Measurements from ENCODE around the gene OR7A5. TPM values are rescaled to one million over a fixed set of nuclear protein-coding genes. Genes with fewer than 3 reads are reported as not detected.

OR7A5 gene
- not detected for polyA plus RNA-seq

GRCh38 chr19:14835011-14835410 is at the start of gene OR7A5, which contains the start of gene OR7C1:
OR7A5 (minus strand) TSS chr19:14835185; CDS start chr19:14828241, 6,944 bp downstream.
OR7C1 (minus strand) TSS chr19:14835185; CDS start chr19:14800136, 35,049 bp downstream.
- no peak within 1 kb of the TSS for H3K27ac ChIP-seq (ENCODE audit: low read depth, low read length)
- 9 to 37% (median 33%) methylated on average over 1 of the region's 1 CpG for WGBS, 3 donors

GRCh38 chr19:14871619-14872230 is 36.7 kb upstream of the OR7A5 start:
- WGBS, 3 donors, result 61 to 73% (median 70%) methylated on average over 4 of the region's 4 CpGs
- H3K27ac ChIP-seq (ENCODE audit: low read depth, low read length), result no peak overlapping the region

GRCh38 chr19:14868497-14868896 is 33.5 kb upstream of the OR7A5 start:
- no peak overlapping the region for H3K27ac ChIP-seq (ENCODE audit: low read depth, low read length)
- 67 to 80% (median 75%) methylated on average over 5 of the region's 5 CpGs for WGBS, 3 donors

- no peak within 1 kb of the TSS for H3K27ac ChIP-seq (ENCODE audit: low read depth, low read length)
- WGBS, 3 donors, result 69 to 83% (median 76%) methylated on average over 5 of the region's 5 CpGs
These were observed 13.8 kb upstream of the OR7A5 start, which contains the start of gene OR7A10 for GRCh38 chr19:14848822-14849221. OR7A10 (minus strand) TSS chr19:14848922; CDS start chr19:14841877, 7,045 bp downstream.

- no peak overlapping the region for H3K27ac ChIP-seq (ENCODE audit: low read depth, low read length)
- 38 to 58% (median 44%) methylated on average over 6 of the region's 6 CpGs for WGBS, 3 donors
These were observed 8.6 kb upstream of the OR7A5 start for GRCh38 chr19:14843578-14843977.

- no peak overlapping the region for H3K27ac ChIP-seq (ENCODE audit: low read depth, low read length)
- 51 to 62% (median 52%) methylated on average over 2 of the region's 2 CpGs for WGBS, 3 donors
These were observed 8.2 kb upstream of the OR7A5 start for GRCh38 chr19:14843169-14843568.

GRCh38 chr19:14840206-14840605 is 5.2 kb upstream of the OR7A5 start:
- WGBS, 3 donors, result 31 to 56% (median 40%) methylated on average over 1 of the region's 1 CpG
- H3K27ac ChIP-seq (ENCODE audit: low read depth, low read length), result no peak overlapping the region

GRCh38 chr19:14837391-14837790 is 2.4 kb upstream of the OR7A5 start:
- no peak overlapping the region for H3K27ac ChIP-seq (ENCODE audit: low read depth, low read length)
- 60 to 75% (median 72%) methylated on average over 4 of the region's 4 CpGs for WGBS, 3 donors

GRCh38 chr19:14830702-14831101 is 4.3 kb downstream of the OR7A5 start:
- no peak overlapping the region for H3K27ac ChIP-seq (ENCODE audit: low read depth, low read length)

GRCh38 chr19:14826006-14826405 is 9.0 kb downstream of the OR7A5 start:
- H3K27ac ChIP-seq (ENCODE audit: low read depth, low read length), result no peak overlapping the region
- 74 to 92% (median 86%) methylated on average over 2 of the region's 2 CpGs for WGBS, 3 donors

More at GRCh38 chr19:14830702-14831101, 4.3 kb downstream of the OR7A5 start:
- WGBS, 3 donors, result 38 to 79% (median 67%) methylated on average over 4 of the region's 4 CpGs

- H3K27ac ChIP-seq (ENCODE audit: low read depth, low read length), result no peak overlapping the region
- 32 to 44% (median 38%) methylated on average over 6 of the region's 6 CpGs for WGBS, 3 donors
These were observed 13.0 kb downstream of the OR7A5 start for GRCh38 chr19:14821937-14822336.

- no peak overlapping the region for H3K27ac ChIP-seq (ENCODE audit: low read depth, low read length)
- 63 to 81% (median 78%) methylated on average over 8 of the region's 8 CpGs for WGBS, 3 donors
These were observed 16.4 kb downstream of the OR7A5 start for GRCh38 chr19:14818588-14818987.

GRCh38 chr19:14817052-14817451 is 17.9 kb downstream of the OR7A5 start:
- H3K27ac ChIP-seq (ENCODE audit: low read depth, low read length), result no peak overlapping the region
- WGBS, 3 donors, result 57 to 69% (median 65%) methylated on average over 3 of the region's 3 CpGs

- 53 to 65% (median 63%) methylated on average over 2 of the region's 2 CpGs for WGBS, 3 donors
- H3K27ac ChIP-seq (ENCODE audit: low read depth, low read length), result no peak overlapping the region
These were observed 19.9 kb downstream of the OR7A5 start for GRCh38 chr19:14814982-14815652.

GRCh38 chr19:14809272-14810057 is 25.5 kb downstream of the OR7A5 start:
- no peak overlapping the region for H3K27ac ChIP-seq (ENCODE audit: low read depth, low read length)
- 39 to 53% (median 46%) methylated on average over 9 of the region's 9 CpGs for WGBS, 3 donors

GRCh38 chr19:14804765-14805164 is 30.2 kb downstream of the OR7A5 start:
- 61 to 85% (median 81%) methylated on average over 3 of the region's 3 CpGs for WGBS, 3 donors
- H3K27ac ChIP-seq (ENCODE audit: low read depth, low read length), result no peak overlapping the region

GRCh38 chr19:14798760-14799159 is 36.2 kb downstream of the OR7A5 start:
- 59 to 81% (median 76%) methylated on average over 5 of the region's 5 CpGs for WGBS, 3 donors
- no peak overlapping the region for H3K27ac ChIP-seq (ENCODE audit: low read depth, low read length)

GRCh38 chr19:14796021-14796420 is 39.0 kb downstream of the OR7A5 start:
- 85 to 95% (median 92%) methylated on average over 11 of the region's 11 CpGs for WGBS, 3 donors
- no peak overlapping the region for H3K27ac ChIP-seq (ENCODE audit: low read depth, low read length)

GRCh38 chr19:14795078-14795721 is 39.8 kb downstream of the OR7A5 start:
- no peak overlapping the region for H3K27ac ChIP-seq (ENCODE audit: low read depth, low read length)
- 69 to 85% (median 78%) methylated on average over 5 of the region's 5 CpGs for WGBS, 3 donors

Measured in adipose tissue (tissue), 3 donors.